Aorta (tissue), 5 donors: ENCODE measurements around the gene NPEPL1. TPM values are rescaled to one million over a fixed set of nuclear protein-coding genes. Genes with fewer than 3 reads are reported as not detected.

Source experiments
- ATAC-seq: fragments of 200-7000 bp; cut with Tn5 transposase; one replicate; pipeline ENCODE4 v1.9.1; 2022; ENCODE audit warnings: moderate library complexity; ENCODE audit not compliant: low FRiP score
- DNase-seq, 2 donors: peaks; one replicate each; pipeline ENCODE4 v3.0.0-alpha.2; 2020
- H3K27ac ChIP-seq, 2 donors: one replicate each; pipeline ENCODE4 v1.5.1; 2013; ENCODE audit warnings: low read length in 2 of 2, mild to moderate bottlenecking in 2 of 2, moderate library complexity in 2 of 2, control low read depth in 1 of 2, inconsistent platforms in 1 of 2, low read depth in 1 of 2
- H3K27me3 ChIP-seq, 2 donors: one replicate each; pipeline ENCODE4 v1.6.1; 2013; ENCODE audit warnings: control low read depth in 1 of 2, low read length in 1 of 2, mild to moderate bottlenecking in 1 of 2, moderate library complexity in 1 of 2; ENCODE audit not compliant: insufficient read depth in 2 of 2, control insufficient read depth in 1 of 2
- H3K36me3 ChIP-seq, 2 donors: one replicate each; pipeline ENCODE4 v1.6.1; 2013; ENCODE audit warnings: control low read depth in 1 of 2, low read length in 1 of 2, mild to moderate bottlenecking in 1 of 2; ENCODE audit not compliant: insufficient read depth in 2 of 2, control insufficient read depth in 1 of 2
- H3K4me1 ChIP-seq, 2 donors: one replicate each; pipeline ENCODE4 v1.6.1; 2013; ENCODE audit warnings: low read length in 2 of 2, control low read depth in 1 of 2, mild to moderate bottlenecking in 1 of 2, moderate library complexity in 1 of 2; ENCODE audit not compliant: insufficient read depth in 2 of 2, control insufficient read depth in 1 of 2
- H3K4me3 ChIP-seq, 2 donors: one replicate each; pipeline ENCODE4 v1.5.1; 2013; ENCODE audit warnings: low read length in 2 of 2, control low read depth in 1 of 2, mild to moderate bottlenecking in 1 of 2
- H3K9me3 ChIP-seq: one replicate; pipeline ENCODE4 v1.6.1; 2013; ENCODE audit warnings: mild to moderate bottlenecking, low read length; ENCODE audit not compliant: control insufficient read depth
- WGBS, 2 donors: extraction: QIAGEN DNeasy Blood & Tissue Kit; methylation state at CpG; one replicate each; pipeline ENCODE4 v1.1.7; 2013; 5-methylcytosine and 5-hydroxymethylcytosine counted together
- intact Hi-C, 2 donors: fragments of 100-400 bp; cut with DNase I; formaldehyde crosslinking; loops; one replicate each; pipeline versions ENCODE4 v1.14.2 to v1.15.0; 2022
- polyA plus RNA-seq, 2 donors: library from polyadenylated mRNA; stranded (reverse); fragments of 200-250 nt; gene quantifications; one replicate each; pipeline ENCODE4 v1.2.3, GENCODE V29; 2013
- total RNA-seq, 2 donors: library from RNA; stranded (reverse); fragmentation: NEBNext Ultra II Directional; extraction: Animal tissue kit (Norgen Biotek cat#: 25700); gene quantifications; one replicate each; pipeline ENCODE4 v1.2.1, GENCODE V29; 2021
- donor health status: healthy with polysubstance abuse.
- donor health status: Bipolar disorder and iron deficiency.
- donor health status: DM: no; HTN: no; CAD: no.
- donor health status: DM: no; HTN: no; CAD: no.
- donor health status: DM: yes; HTN: yes; CAD: no.

Gene NPEPL1
- total and polyA plus RNA-seq, 4 donors: 14.7 to 92.8 (median 37.6) TPM

- DNase-seq (peak in 1 of 2 donors; percentile 53), ATAC-seq (no peak)
- 90 to 94% methylated on average over 20 of the region's 20 CpGs for WGBS, 2 donors
- no peaks in the 10 kb centered on the region for H3K4me1 ChIP-seq
- no peak overlapping the region for H3K27ac ChIP-seq
- intact Hi-C loops: no loop called here
- H3K36me3 ChIP-seq: peaks cover 0 to 7% of the 10 kb centered on the region in 2 donors
- no peak overlapping the region for H3K4me3 ChIP-seq
- H3K27me3 ChIP-seq: no peaks in the 10 kb centered on the region
- no peaks in the 10 kb centered on the region for H3K9me3 ChIP-seq
Observed at GRCh38 chr20:58706150-58706892, 13.7 kb downstream of the NPEPL1 start.

- Histone ChIP-seq H3K36me3 (peaks cover 0 to 6% of the 10 kb centered on the region in 2 donors), H3K9me3 (no peaks in the 10 kb centered on the region), H3K4me3 (no peak overlapping the region), H3K4me1 (no peaks in the 10 kb centered on the region), H3K27me3 (no peaks in the 10 kb centered on the region), H3K27ac (no peak overlapping the region)
- DNase-seq: peak in 1 of 2 donors; percentile 63
- ATAC-seq: no peak
- WGBS, 2 donors: 95 to 96% methylated on average over 21 to 23 of the region's 23 CpGs
- intact Hi-C loops: no loop called here
Observed at GRCh38 chr20:58706975-58707681, 14.5 kb downstream of the NPEPL1 start.

- H3K4me3 ChIP-seq: no peak overlapping the region
- peak in 1 of 2 donors; percentile 45 for DNase-seq
- peaks cover 0 to 5% of the 10 kb centered on the region in 2 donors for H3K36me3 ChIP-seq
- no peak for ATAC-seq
- no peak overlapping the region for H3K27ac ChIP-seq
- WGBS, 2 donors: 97% methylated on average over 10 of the region's 10 CpGs
- intact Hi-C loops: no loop called here
- no peaks in the 10 kb centered on the region for H3K9me3 ChIP-seq
- H3K4me1 ChIP-seq: no peaks in the 10 kb centered on the region
- no peaks in the 10 kb centered on the region for H3K27me3 ChIP-seq
Observed at GRCh38 chr20:58707770-58708169, 15.2 kb downstream of the NPEPL1 start.

- 88% methylated on average over 28 of the region's 28 CpGs for WGBS, 2 donors
- no peaks in the 10 kb centered on the region for H3K27me3 ChIP-seq
- no peaks in the 10 kb centered on the region for H3K4me1 ChIP-seq
- H3K36me3 ChIP-seq: peaks cover 0 to 3% of the 10 kb centered on the region in 2 donors
- ATAC-seq (no peak), DNase-seq (peak in 1 of 2 donors; percentile 64)
- no peaks in the 10 kb centered on the region for H3K9me3 ChIP-seq
- intact Hi-C loops: no loop called here
- H3K27ac ChIP-seq: no peak overlapping the region
- no peak overlapping the region for H3K4me3 ChIP-seq
Observed at GRCh38 chr20:58708246-58708931, 15.8 kb downstream of the NPEPL1 start.

- Histone ChIP-seq H3K4me1 (no peaks in the 10 kb centered on the region), H3K27ac (no peak overlapping the region), H3K4me3 (no peak overlapping the region), H3K9me3 (no peaks in the 10 kb centered on the region), H3K27me3 (no peaks in the 10 kb centered on the region), H3K36me3 (no peaks in the 10 kb centered on the region)
- intact Hi-C loops: no loop called here
- peak in 1 of 2 donors; percentile 19 for DNase-seq
- no peak for ATAC-seq
- WGBS, 2 donors: 84 to 86% methylated on average over 9 of the region's 9 CpGs
Observed at GRCh38 chr20:58709013-58709702, 16.6 kb downstream of the NPEPL1 start.

- no peak for ATAC-seq
- Histone ChIP-seq H3K4me3 (no peak overlapping the region), H3K9me3 (no peaks in the 10 kb centered on the region), H3K4me1 (no peaks in the 10 kb centered on the region), H3K27me3 (no peaks in the 10 kb centered on the region), H3K36me3 (no peaks in the 10 kb centered on the region), H3K27ac (no peak overlapping the region)
- DNase-seq: no peak
- 85% methylated on average over 4 of the region's 4 CpGs for WGBS, 2 donors
- intact Hi-C loops: no loop called here
Observed at GRCh38 chr20:58709703-58710039, 17.1 kb downstream of the NPEPL1 start.

GRCh38 chr20:58710481-58711265, 18.1 kb downstream of the NPEPL1 start:
- peak in 1 of 2 donors; percentile 61 for DNase-seq
- intact Hi-C loops: no loop called here
- Histone ChIP-seq H3K27me3 (no peaks in the 10 kb centered on the region), H3K36me3 (no peaks in the 10 kb centered on the region), H3K4me3 (no peak overlapping the region), H3K9me3 (no peaks in the 10 kb centered on the region), H3K27ac (no peak overlapping the region), H3K4me1 (no peaks in the 10 kb centered on the region)
- 84 to 85% methylated on average over 14 to 17 of the region's 17 CpGs for WGBS, 2 donors
- no peak for ATAC-seq
